HepG2 (cell line): ENCODE data around the gene SERINC2. TPM values are rescaled to one million over a fixed set of nuclear protein-coding genes. Genes with fewer than 3 reads are reported as not detected.

Source experiments
- ATAC-seq: fragments of 200-7000 bp; cut with Tn5 transposase; 3 replicates; pipeline ENCODE4 v1.9.1; 2020; ENCODE audit warnings: mild to moderate bottlenecking, moderate library complexity
- BruUV-seq: library from RNA; stranded (reverse); fragments of 400-500 nt; replicated peaks from 2 replicates; lab custom pipeline; 2021; lab: Mats Ljungman, UMichigan
- CTCF ChIA-PET: fragments of 300-600 bp; formaldehyde crosslinking; extraction: SDS; loops from one replicate; lab custom pipeline; 2021; ENCODE audit warnings: low total read pairs, inconsistent platforms, low intra/inter-chr PET ratio; lab: Yijun Ruan, JAX
- POLR2A ChIA-PET: fragments of 350-600 bp; sonication (Branson Sonifier 250); formaldehyde crosslinking; loops from one replicate; lab custom pipeline; 2020; ENCODE audit warnings: antibody characterized with exemption, inconsistent platforms; lab: Yijun Ruan, JAX
- DNase-seq: peaks from one replicate; pipeline ENCODE4 v3.0.0-alpha.2; 2015; ENCODE audit warnings: low spot score
- FAIRE-seq: peaks from 3 replicates; lab custom pipeline; 2011; peaks lifted over from hg19 to GRCh38; lab: Jason Lieb, UNC
- H2AFZ ChIP-seq: one replicate; pipeline ENCODE4 v1.6.1; 2011; ENCODE audit warnings: low read length, inconsistent platforms
- H3K27ac ChIP-seq: fragments of 300-600 bp; 3 replicates; pipeline ENCODE4 v1.8.0; 2011; ENCODE audit warnings: mixed run types, mild to moderate bottlenecking, mixed read lengths, low read length, inconsistent platforms; ENCODE audit not compliant: insufficient read depth; ENCODE audit errors: extremely low read length
- H3K27me3 ChIP-seq, 2 experiments: fragments of 200-600 bp in 1 of 2; 2 replicates in 1 of 2; 3 replicates in 1 of 2; pipeline versions ENCODE4 v1.6.0 to v1.8.0; 2011; ENCODE audit warnings: low read length in 2 of 2, mild to moderate bottlenecking in 2 of 2, moderate library complexity in 2 of 2, inconsistent platforms in 1 of 2; ENCODE audit not compliant: insufficient read depth in 2 of 2, control insufficient read depth in 1 of 2
- H3K36me3 ChIP-seq, 2 experiments: fragments of 200-600 bp in 1 of 2; replicated peaks in 1 of 2; 2 replicates in 1 of 2; 3 replicates in 1 of 2; pipeline versions ENCODE4 v1.5.1 to v1.8.0; 2011; ENCODE audit warnings: low read length in 2 of 2, inconsistent platforms in 1 of 2; ENCODE audit not compliant: insufficient read depth in 2 of 2, control insufficient read depth in 1 of 2
- H3K4me1 ChIP-seq: 2 replicates; pipeline ENCODE4 v1.5.1; 2012; ENCODE audit warnings: low read length, inconsistent platforms; ENCODE audit not compliant: insufficient read depth
- H3K4me2 ChIP-seq: 2 replicates; pipeline ENCODE4 v1.6.0; 2011; ENCODE audit warnings: low read depth, low read length, inconsistent platforms
- H3K4me3 ChIP-seq, 3 experiments: fragments of 200-600 bp in 1 of 3; sonication (generic), shearing (Covaris generic) in 1 of 3; replicated peaks in 1 of 3; 2 replicates each; pipeline ENCODE4 v1.5.1; 2011 to 2016; ENCODE audit warnings: low read length in 3 of 3, inconsistent platforms in 2 of 3, low read depth in 2 of 3, mild to moderate bottlenecking in 2 of 3, control low read depth in 1 of 3, mixed read lengths in 1 of 3; ENCODE audit not compliant: insufficient read depth in 1 of 3
- H3K79me2 ChIP-seq: one replicate; pipeline ENCODE4 v1.6.1; 2011; ENCODE audit warnings: low read length, inconsistent platforms; ENCODE audit not compliant: insufficient read depth
- H3K9ac ChIP-seq: 2 replicates; pipeline ENCODE4 v1.6.0; 2011; ENCODE audit warnings: mild to moderate bottlenecking, low read depth, low read length, inconsistent platforms; ENCODE audit not compliant: insufficient read depth
- H3K9me3 ChIP-seq: 2 replicates; pipeline ENCODE4 v1.5.1; 2012; ENCODE audit warnings: mild to moderate bottlenecking, low read length
- H4K20me1 ChIP-seq: 2 replicates; pipeline ENCODE4 v1.6.0; 2011; ENCODE audit warnings: inconsistent platforms, mild to moderate bottlenecking, low read length, moderate library complexity; ENCODE audit not compliant: insufficient read depth
- HINFP ChIP-seq: sonication (generic); formaldehyde crosslinking; IDR thresholded peaks from 2 replicates; pipeline ENCODE4 v1.4.0; 2020; ENCODE audit warnings: low read depth, mild to moderate bottlenecking, missing genetic modification reagents
- HMGA1 ChIP-seq: sonication (generic); formaldehyde crosslinking; conservative IDR thresholded peaks from 2 replicates; pipeline ENCODE4 v1.4.0; 2020; ENCODE audit warnings: missing genetic modification reagents
- HNF1B ChIP-seq: sonication (generic); formaldehyde crosslinking; IDR thresholded peaks from 2 replicates; pipeline ENCODE4 v1.5.1; 2020; ENCODE audit warnings: mild to moderate bottlenecking, moderate library complexity, missing genetic modification reagents
- KDM4B ChIP-seq: sonication (generic); formaldehyde crosslinking; IDR thresholded peaks from 2 replicates; pipeline ENCODE4 v1.4.0; 2020; ENCODE audit warnings: missing genetic modification reagents
- POLR2AphosphoS5 ChIP-seq: IDR thresholded peaks from 2 replicates; pipeline ENCODE4 v1.6.1; 2012; ENCODE audit warnings: low read depth, low read length
- TEAD3 ChIP-seq: optimal IDR thresholded peaks from 2 replicates; pipeline ENCODE3; 2016; ENCODE audit warnings: borderline replicate concordance
- ZBTB49 ChIP-seq: sonication (generic); formaldehyde crosslinking; IDR thresholded peaks from 2 replicates; pipeline ENCODE4 v1.4.0; 2020; ENCODE audit warnings: missing genetic modification reagents, borderline replicate concordance
- ZBTB8A ChIP-seq: sonication (generic); formaldehyde crosslinking; IDR thresholded peaks from 2 replicates; pipeline ENCODE4 v1.4.0; 2020; ENCODE audit warnings: mild to moderate bottlenecking, low read depth, missing genetic modification reagents, borderline replicate concordance
- ZFP1 ChIP-seq: IDR thresholded peaks from 2 replicates; pipeline ENCODE4 v1.6.1; 2016
- ZNF138 ChIP-seq: sonication (generic); formaldehyde crosslinking; IDR thresholded peaks from 2 replicates; pipeline ENCODE4 v1.5.0; 2020; ENCODE audit warnings: mild to moderate bottlenecking, low read depth, missing genetic modification reagents
- ZNF740 ChIP-seq: sonication (generic); formaldehyde crosslinking; IDR thresholded peaks from 2 replicates; pipeline ENCODE4 v1.4.0; 2020; ENCODE audit warnings: missing genetic modification reagents
- WGBS: methylation state at CpG from one replicate; pipeline ENCODE4 v1.1.6; 2017; ENCODE audit warnings: low lambda C conversion rate; 5-methylcytosine and 5-hydroxymethylcytosine counted together
- in situ Hi-C: cut with HindIII; loops from 2 replicates; pipeline ENCODE4 v1.10.0; 2017; ENCODE audit warnings: low pct_unique_long_range_greater_than_20kb; ENCODE audit not compliant: extremely low pct_ligation_motif_present
- intact Hi-C: fragments of 100-400 bp; cut with micrococcal nuclease; formaldehyde crosslinking; loops from one replicate; pipeline ENCODE4 v1.10.0; 2022; ENCODE audit not compliant: unreplicated experiment
- polyA plus RNA-seq, 8 experiments: library from polyadenylated mRNA; depleted of rRNA in 3 of 8; stranded (reverse) in 7 of 8; unstranded in 1 of 8; fragments of >200 nt; fragmentation: Illumina TruSeq in 4 of 8; extraction: Trizol in 4 of 8; gene quantifications; 2 replicates each; pipeline versions ENCODE4 v1.2.1 to v1.2.3, GENCODE V29; 2011 to 2016; ENCODE audit warnings: low read depth in 4 of 8, missing spikeins in 1 of 8, mixed read lengths in 1 of 8; ENCODE audit not compliant: insufficient read depth in 1 of 8
- total RNA-seq, 5 experiments: library from RNA; depleted of rRNA; stranded (reverse); fragments of >200 nt; fragmentation: Illumina TruSeq; extraction: Trizol; gene quantifications; 2 replicates each; pipeline ENCODE4 v1.2.3, GENCODE V29; 2016; ENCODE audit warnings: low read depth in 1 of 5

SERINC2 gene
- total and polyA plus RNA-seq, 2 of the 13 experiments (the other 11 are each of a cell fraction or from before 2014, with no cell fraction given) = 4.8 to 126 TPM

- FAIRE-seq = no peak
- H3K4me1 ChIP-seq = peaks cover 19% of the 10 kb centered on the region
- intact Hi-C loops (no loop called here), in situ Hi-C loops (loop anchor here (5.0 kb wide), 1 partner anchor 38 kb away; no protein-coding TSS in a partner anchor)
- no peak overlapping the region for H3K9ac ChIP-seq
- no peak overlapping the region for H3K4me3 ChIP-seq
- no peak for ATAC-seq
- no TSS peak for BruUV-seq
- no peaks in the 10 kb centered on the region for H4K20me1 ChIP-seq
- no peak overlapping the region for H3K27ac ChIP-seq
- ChIA-PET POLR2A (interaction anchor here (1.4 kb wide), 1 partner anchor 18 kb away, joined by 3 read pairs; no protein-coding TSS in a partner anchor), CTCF (no interaction called here)
- TF ChIP-seq KDM4B (no peak), ZNF740 (CRISPR knock-in tag) (no peak), POLR2AphosphoS5 (no peak), ZFP1 (CRISPR knock-in tag) (no peak), TEAD3 (CRISPR knock-in tag) (no peak), HMGA1 (CRISPR knock-in tag) (no peak), HINFP (CRISPR knock-in tag) (no peak), ZBTB8A (CRISPR knock-in tag) (no peak), ZBTB49 (CRISPR knock-in tag) (no peak), HNF1B (CRISPR knock-in tag) (no peak), ZNF138 (CRISPR knock-in tag) (no peak)
- H3K36me3 ChIP-seq = no peaks in the 10 kb centered on the region
- peaks cover 0 to 15% of the 10 kb centered on the region in 2 experiments; a peak in 3 of 5 replicates for H3K27me3 ChIP-seq
- 56% methylated on average over 7 of the region's 7 CpGs for WGBS
- H3K4me2 ChIP-seq = no peak overlapping the region
- no peaks in the 10 kb centered on the region for H3K9me3 ChIP-seq
- H3K79me2 ChIP-seq = no peaks in the 10 kb centered on the region
- no peak for DNase-seq
- no peak overlapping the region for H2AFZ ChIP-seq
These were observed 23.4 kb upstream of the SERINC2 start for GRCh38 chr1:31389616-31390015.
